ENCODE data around the gene ATP2B2. TPM values are rescaled to one million over a fixed set of nuclear protein-coding genes. Genes with fewer than 3 reads are reported as not detected.

The ATP2B2 gene
- polyA plus RNA-seq, 3 donors: not detected

- no peak overlapping the region for H3K4me3 ChIP-seq (replicated peaks in 1 of 3; ENCODE audit: low read depth in 2 of 3, low read length in 3 of 3)
- Mint-ChIP-seq H3K4me3 (no peak overlapping the region), H3K27me3 (ENCODE audit: low read depth in 3 of 3) (peaks cover 1 to 2% (median 2%) of the 10 kb centered on the region in 3 donors), H3K36me3 (no peaks in the 10 kb centered on the region), H3K27ac (no peak overlapping the region), H3K4me1 (no peaks in the 10 kb centered on the region), H3K9me3 (no peaks in the 10 kb centered on the region)
- intact Hi-C loops (cut with micrococcal nuclease): no loop called here
- H3K9me3 ChIP-seq (replicated peaks in 1 of 2; ENCODE audit: control insufficient read depth in 1 of 2, insufficient read depth in 1 of 2, low read length in 2 of 2): no peaks in the 10 kb centered on the region
- 81% methylated on average over 8 of the region's 14 CpGs for WGBS (ENCODE audit: insufficient coverage)
- no peaks in the 10 kb centered on the region for H3K79me2 ChIP-seq (ENCODE audit: insufficient read depth, low read length)
- DNase-seq: no peak
- H3K4me2 ChIP-seq (replicated peaks; ENCODE audit: extremely low read depth, low read length, poor library complexity, severe bottlenecking): no peak overlapping the region
- H3K27ac ChIP-seq (ENCODE audit: low read depth in 1 of 2, low read length in 2 of 2): no peak overlapping the region
- H3K4me1 ChIP-seq (ENCODE audit: control insufficient read depth in 1 of 2, insufficient read depth in 2 of 2, low read length in 2 of 2): no peaks in the 10 kb centered on the region
- no peak overlapping the region for H3K9ac ChIP-seq (ENCODE audit: insufficient read depth, low read length, poor library complexity, severe bottlenecking)
- H2AFZ ChIP-seq (ENCODE audit: insufficient read depth, low read depth, low read length, poor library complexity, severe bottlenecking): no peak overlapping the region
- H3K27me3 ChIP-seq (ENCODE audit: control insufficient read depth in 2 of 2, insufficient read depth in 2 of 2, low read length in 2 of 2): no peaks in the 10 kb centered on the region
- no peaks in the 10 kb centered on the region for H3K36me3 ChIP-seq (replicated peaks in 1 of 2; ENCODE audit: control insufficient read depth in 1 of 2, insufficient read depth in 2 of 2, low read length in 2 of 2)
- H4K20me1 ChIP-seq (ENCODE audit: insufficient read depth, low read length): no peaks in the 10 kb centered on the region
- TF ChIP-seq CTCF (IDR thresholded peaks at IDR 0.05): no peak
Measured at GRCh38 chr3:10516544-10517452, 11.4 kb upstream of the ATP2B2 start.

- Histone ChIP-seq H3K9ac (ENCODE audit: insufficient read depth, low read length, poor library complexity, severe bottlenecking) (no peak overlapping the region), H4K20me1 (ENCODE audit: insufficient read depth, low read length) (no peaks in the 10 kb centered on the region), H3K4me3 (replicated peaks in 1 of 3; ENCODE audit: low read depth in 2 of 3, low read length in 3 of 3) (no peak overlapping the region), H2AFZ (ENCODE audit: insufficient read depth, low read depth, low read length, poor library complexity, severe bottlenecking) (no peak overlapping the region), H3K27me3 (ENCODE audit: control insufficient read depth in 2 of 2, insufficient read depth in 2 of 2, low read length in 2 of 2) (no peaks in the 10 kb centered on the region), H3K79me2 (ENCODE audit: insufficient read depth, low read length) (no peaks in the 10 kb centered on the region), H3K9me3 (replicated peaks in 1 of 2; ENCODE audit: control insufficient read depth in 1 of 2, insufficient read depth in 1 of 2, low read length in 2 of 2) (no peaks in the 10 kb centered on the region), H3K4me2 (replicated peaks; ENCODE audit: extremely low read depth, low read length, poor library complexity, severe bottlenecking) (no peak overlapping the region), H3K4me1 (ENCODE audit: control insufficient read depth in 1 of 2, insufficient read depth in 2 of 2, low read length in 2 of 2) (no peaks in the 10 kb centered on the region), H3K27ac (ENCODE audit: low read depth in 1 of 2, low read length in 2 of 2) (no peak overlapping the region), H3K36me3 (replicated peaks in 1 of 2; ENCODE audit: control insufficient read depth in 1 of 2, insufficient read depth in 2 of 2, low read length in 2 of 2) (no peaks in the 10 kb centered on the region)
- no peaks in the 10 kb centered on the region for H3K36me3 Mint-ChIP-seq
- no peaks in the 10 kb centered on the region for H3K4me1 Mint-ChIP-seq
- peaks cover 1 to 2% (median 2%) of the 10 kb centered on the region in 3 donors for H3K27me3 Mint-ChIP-seq (ENCODE audit: low read depth in 3 of 3)
- intact Hi-C loops (cut with micrococcal nuclease): no loop called here
- H3K4me3 Mint-ChIP-seq: no peak overlapping the region
- WGBS (ENCODE audit: insufficient coverage): 87% methylated on average over 6 of the region's 7 CpGs
- H3K27ac Mint-ChIP-seq: no peak overlapping the region
- no peaks in the 10 kb centered on the region for H3K9me3 Mint-ChIP-seq
- no peak for DNase-seq
- TF ChIP-seq CTCF (IDR thresholded peaks at IDR 0.05): no peak
Measured at GRCh38 chr3:10515884-10516495, 10.6 kb upstream of the ATP2B2 start.
